ENCODE results near the gene USP9Y.

DNA sequence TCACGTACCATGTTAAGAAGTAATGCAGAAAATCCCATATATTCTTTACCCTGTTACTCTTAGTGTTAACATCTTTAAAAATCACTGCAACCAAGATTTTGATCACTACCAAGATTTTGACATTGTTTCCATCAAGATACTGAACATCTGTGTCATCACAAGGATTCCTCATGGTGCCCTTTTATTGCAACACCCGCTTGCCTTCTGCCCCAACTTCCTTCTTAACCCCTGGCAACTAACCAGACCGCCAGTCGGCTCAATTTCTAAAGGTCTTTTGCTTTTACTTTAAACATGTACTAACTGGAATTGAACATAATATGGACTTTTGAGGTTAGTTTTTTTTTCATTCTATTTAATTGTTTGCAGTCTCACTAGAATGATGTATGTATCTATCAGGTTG lies 41.7 kb downstream of the USP9Y start:
- TF ChIP-seq, protein P1, sequence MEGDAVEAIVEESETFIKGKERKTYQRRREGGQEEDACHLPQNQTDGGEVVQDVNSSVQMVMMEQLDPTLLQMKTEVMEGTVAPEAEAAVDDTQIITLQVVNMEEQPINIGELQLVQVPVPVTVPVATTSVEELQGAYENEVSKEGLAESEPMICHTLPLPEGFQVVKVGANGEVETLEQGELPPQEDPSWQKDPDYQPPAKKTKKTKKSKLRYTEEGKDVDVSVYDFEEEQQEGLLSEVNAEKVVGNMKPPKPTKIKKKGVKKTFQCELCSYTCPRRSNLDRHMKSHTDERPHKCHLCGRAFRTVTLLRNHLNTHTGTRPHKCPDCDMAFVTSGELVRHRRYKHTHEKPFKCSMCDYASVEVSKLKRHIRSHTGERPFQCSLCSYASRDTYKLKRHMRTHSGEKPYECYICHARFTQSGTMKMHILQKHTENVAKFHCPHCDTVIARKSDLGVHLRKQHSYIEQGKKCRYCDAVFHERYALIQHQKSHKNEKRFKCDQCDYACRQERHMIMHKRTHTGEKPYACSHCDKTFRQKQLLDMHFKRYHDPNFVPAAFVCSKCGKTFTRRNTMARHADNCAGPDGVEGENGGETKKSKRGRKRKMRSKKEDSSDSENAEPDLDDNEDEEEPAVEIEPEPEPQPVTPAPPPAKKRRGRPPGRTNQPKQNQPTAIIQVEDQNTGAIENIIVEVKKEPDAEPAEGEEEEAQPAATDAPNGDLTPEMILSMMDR (IDR thresholded peaks at IDR 0.05; ENCODE audit: low read depth, low read length, poor library complexity, severe bottlenecking), result no peak
- no peak for TF ChIP-seq EZH2phosphoT487 (IDR thresholded peaks at IDR 0.05; ENCODE audit: borderline replicate concordance, low read length)
